HG03520 (cell line): ENCODE measurements around the gene DHX15.

Source experiments
- ATAC-seq: cut with Tn5 transposase; IDR thresholded peaks from one replicate; pipeline ENCODE4 v1.9.1; 2021; ENCODE audit warnings: mild to moderate bottlenecking, moderate library complexity; ENCODE audit not compliant: unreplicated experiment

Gene DHX15

DNA sequence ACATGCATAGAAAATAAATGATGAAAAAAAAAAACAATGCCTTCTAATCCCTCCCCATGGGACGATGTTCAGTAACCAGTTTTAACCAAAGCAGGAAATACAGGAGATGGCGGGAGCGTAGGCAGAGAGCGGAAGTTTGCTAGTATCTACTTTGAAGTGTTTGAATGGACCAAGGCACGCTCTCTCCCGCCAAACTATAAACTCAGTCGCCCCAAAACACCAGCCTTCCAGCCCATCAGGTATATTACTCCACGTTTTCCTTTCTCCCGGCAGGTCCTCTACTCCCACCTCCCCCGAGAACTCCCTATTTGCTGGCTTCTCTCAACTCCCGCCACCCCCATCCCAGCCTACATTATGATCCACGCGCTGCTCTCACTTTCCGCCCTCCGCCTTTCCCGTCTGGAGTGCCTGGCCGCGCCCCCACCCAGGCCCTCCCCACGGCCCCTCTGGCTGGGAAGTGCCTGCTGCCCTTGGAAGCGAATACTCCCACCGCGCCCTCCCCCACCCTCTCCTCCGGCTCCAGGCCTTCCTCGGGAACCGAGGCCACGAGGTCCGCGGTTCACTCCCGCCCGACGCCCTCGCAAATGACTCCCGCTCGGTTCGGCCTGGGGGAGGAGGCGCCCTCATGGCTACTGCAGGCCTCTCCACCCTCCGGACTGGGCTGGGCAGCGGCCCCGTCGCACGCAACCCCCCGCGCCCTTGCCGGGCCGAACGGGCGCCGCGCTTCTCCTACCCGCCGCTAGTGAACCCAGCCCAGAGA is 723 bp downstream of the DHX15 start:
- ATAC-seq, result peak; percentile 20

DNA sequence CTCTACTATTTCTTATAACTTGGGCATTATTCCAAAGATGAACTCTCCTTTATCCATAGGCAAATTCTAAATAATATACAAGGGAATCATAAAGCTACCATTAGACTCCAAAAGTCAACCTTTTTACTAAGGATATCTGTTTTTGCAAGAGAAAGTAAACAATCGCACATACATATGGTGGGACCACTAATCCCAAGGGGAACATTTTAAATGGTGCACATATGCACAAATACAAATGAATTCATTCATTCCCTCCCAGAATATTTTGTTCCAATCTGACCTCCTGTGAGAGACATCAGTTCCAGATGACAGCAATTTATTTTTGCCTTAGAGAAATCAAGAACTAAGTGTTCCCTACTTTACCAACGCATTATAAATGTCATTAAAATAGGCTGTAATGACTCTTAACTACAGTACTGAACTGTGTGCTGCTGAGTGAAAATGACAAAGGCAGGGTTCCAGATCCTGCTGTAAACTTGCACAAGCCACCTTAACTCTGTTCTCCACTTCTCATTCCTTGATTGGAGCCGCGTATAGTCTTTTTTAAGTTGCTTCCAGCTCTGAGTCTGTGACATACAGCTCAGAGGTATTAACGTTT is 2.0 kb downstream of the DHX15 start:
- no peak for ATAC-seq

DNA sequence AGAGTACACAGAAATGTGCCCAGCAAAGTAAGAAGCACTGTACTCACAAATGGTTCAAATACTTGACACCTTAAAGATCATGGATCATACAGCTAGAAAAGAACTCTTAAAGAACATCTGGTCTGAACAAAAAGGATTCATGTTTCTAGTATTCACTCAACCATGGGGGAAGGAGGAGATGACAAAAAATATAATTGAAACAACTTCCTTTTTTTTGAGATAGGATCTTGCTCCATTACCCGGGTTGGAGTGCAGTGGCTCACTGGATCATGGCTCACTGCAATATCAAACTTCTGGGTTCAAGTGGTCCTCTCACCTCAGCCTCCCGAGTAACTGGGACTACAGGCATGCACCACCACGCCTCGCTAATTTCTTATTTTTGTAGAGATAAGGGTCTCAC is 6.0 kb downstream of the DHX15 start:
- no peak for ATAC-seq

DNA sequence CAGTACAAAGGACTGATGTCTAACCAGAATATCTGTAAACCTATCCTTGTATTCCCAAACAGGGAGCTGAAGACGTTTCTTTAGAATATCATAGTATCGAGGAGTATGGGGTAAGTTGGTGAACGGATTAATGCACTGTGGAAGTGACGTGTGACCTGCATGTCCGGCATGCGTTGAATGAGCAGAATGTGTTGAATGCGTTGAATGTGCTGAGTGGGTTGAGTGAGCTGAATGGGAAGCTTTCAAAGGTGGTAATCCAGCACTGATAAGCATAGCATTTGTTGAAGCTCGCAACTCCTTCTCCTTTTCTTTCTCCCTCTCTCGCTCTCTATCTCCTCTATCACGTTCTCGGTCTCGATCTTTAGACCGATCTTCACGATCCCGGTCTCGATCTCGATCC is 8.1 kb downstream of the DHX15 start:
- ATAC-seq, result no peak

DNA sequence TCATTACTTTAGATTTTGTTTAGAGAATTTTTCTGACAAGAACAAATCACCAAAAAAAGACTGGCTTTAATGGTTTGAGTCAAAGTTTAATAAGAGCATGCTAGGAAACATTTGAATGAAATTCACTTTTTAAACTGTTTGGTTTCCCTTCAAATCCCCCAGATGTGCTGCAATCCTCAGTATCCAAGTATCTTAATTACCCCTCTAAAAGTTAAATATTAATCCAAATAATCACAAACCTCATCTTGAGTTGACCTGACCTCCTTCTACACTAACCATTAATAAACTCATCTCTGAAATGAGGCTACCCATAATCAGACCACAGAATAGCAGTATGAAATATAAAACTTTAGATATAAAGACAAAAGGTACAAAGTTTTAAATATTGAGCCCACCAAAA is 10.1 kb downstream of the DHX15 start:
- no peak for ATAC-seq

DNA sequence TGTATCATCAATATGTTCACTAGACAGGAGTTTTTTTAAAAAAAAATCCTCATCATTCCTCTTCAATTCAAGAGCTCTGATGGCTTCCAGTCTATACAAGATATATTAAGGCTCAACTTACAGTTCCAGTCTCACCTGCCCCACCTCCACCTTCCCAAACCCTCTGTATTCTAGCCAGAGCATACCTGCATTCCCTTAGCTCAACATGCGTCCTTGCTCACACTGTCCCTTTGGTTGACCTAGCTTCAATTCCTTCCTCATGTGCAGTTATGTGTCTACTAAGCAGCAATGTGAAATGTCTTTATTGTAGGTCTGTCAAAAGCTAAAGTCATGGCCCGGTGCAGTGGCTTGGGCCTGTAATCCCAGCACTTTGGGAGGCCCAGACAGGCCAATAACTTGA is 10.8 kb downstream of the DHX15 start:
- no peak for ATAC-seq

DNA sequence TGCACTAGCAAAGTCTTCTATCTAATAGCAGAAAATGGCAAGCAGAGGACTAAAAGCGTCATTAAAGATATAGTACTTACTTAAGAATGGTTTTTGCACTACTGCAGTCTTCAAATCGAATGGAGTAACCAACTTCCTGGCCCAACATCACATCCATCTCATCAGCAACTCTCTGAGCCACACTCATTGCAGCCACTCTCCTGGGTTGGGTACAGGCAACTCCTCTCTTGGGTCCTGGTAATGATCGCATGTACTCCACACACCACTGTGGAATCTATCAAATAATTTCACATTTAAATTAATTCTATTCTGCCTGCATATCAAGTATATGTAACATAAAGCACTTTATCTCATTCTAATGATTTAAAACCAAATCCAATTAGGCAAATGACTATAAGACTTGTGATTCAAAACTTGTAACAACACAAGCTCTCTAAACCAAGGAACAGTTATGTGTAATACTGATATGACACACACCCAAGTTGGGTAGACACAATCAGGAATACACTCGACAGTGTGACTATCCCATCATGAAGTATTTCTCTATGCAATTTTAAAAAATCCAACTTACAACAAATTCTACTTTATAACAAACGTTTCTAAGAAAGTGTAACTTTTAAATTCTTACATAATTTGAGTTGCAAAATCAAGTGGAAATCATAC is 13.6 kb downstream of the DHX15 start:
- peak; percentile 20 for ATAC-seq

DNA sequence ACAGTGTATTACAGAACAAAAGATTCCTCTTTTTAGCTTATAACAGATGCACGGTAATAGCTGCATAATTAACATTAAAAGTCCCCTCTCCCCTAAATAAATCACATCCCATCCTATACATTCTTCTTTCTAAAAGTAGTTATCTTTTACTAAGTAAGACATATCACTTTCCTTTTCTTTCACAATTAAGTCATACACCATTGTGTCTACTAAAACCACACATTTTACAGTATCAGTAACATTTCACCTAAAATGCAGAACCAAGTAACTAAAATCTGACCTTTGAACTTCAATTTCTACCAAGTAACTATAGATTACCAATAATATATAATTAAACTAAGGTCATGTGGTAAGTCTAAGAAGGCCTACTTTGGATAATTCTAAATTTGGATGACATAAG is 14.2 kb downstream of the DHX15 start:
- peak; percentile 64 for ATAC-seq

DNA sequence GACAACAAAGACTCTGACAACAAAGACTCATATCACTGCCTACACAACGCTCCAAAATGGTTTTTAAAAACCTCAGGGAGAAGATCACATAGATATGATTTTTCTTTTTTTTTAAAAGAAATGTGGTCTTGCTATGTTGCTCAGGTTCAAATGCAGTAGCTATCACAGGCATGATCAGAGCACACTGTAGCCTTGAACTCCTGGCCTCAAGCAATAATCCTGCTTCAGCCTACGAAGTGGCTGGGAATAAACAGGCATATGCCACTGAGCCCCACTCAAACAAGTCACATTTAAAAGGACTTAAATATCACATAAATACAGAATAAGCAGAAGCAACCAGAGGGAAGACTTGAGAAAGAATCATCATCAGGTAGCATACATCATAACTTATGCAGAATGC is 14.7 kb downstream of the DHX15 start:
- ATAC-seq, result no peak

DNA sequence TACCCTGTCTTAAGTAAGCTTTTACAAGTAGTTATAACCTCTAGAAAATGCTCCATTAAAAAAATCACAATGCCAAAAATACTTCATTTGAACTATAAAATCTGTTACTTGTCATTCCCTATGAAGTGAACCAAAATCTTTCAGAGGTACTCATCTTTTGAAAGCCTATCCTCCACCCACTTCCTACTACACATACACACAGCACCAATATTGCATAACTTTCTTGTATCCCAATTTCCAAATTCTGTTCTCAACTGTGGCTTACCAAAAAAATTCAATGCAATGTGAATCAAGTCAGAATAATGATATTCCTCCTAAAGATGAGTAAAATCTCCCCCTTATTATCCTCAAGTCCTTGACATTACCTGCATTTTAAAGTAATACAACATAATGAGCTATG is 15.9 kb downstream of the DHX15 start:
- no peak for ATAC-seq

DNA sequence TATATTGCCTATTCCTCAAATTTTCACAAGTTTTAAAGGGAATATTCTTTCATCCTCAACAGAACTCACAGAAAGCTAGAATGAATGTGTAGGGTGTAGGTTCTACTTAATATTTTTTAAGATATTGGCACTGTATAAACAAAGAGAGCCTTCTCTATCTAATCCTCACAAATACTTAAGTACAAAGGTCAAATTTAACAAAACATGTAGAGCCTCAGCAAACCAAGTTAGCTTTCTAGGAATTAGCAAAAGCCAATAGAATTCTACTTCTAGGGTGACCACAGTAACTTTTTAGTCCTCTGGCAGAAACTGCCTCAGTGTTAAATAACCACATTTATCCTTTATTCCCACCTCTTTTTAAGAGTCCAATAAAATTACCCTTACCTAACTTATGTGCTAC is 19.3 kb downstream of the DHX15 start:
- ATAC-seq, result no peak

DNA sequence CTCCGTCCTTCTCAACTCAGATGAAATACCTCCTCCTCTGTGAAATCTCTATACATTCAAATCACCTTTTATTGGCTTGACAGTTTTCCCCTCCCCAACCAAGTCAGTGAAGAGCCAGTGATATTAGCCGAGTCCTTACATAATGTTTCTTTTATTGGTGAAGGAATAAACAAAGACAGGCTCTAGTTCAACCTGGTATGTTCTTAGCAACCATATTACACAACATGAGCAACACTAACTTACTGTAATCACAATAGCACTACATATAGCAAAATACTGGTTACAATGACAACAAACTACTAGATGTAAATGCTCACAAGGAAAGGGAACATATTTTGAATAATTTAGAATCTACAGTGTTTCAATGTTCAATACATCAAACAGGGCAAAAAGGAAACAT is 19.9 kb downstream of the DHX15 start:
- ATAC-seq, result no peak

DNA sequence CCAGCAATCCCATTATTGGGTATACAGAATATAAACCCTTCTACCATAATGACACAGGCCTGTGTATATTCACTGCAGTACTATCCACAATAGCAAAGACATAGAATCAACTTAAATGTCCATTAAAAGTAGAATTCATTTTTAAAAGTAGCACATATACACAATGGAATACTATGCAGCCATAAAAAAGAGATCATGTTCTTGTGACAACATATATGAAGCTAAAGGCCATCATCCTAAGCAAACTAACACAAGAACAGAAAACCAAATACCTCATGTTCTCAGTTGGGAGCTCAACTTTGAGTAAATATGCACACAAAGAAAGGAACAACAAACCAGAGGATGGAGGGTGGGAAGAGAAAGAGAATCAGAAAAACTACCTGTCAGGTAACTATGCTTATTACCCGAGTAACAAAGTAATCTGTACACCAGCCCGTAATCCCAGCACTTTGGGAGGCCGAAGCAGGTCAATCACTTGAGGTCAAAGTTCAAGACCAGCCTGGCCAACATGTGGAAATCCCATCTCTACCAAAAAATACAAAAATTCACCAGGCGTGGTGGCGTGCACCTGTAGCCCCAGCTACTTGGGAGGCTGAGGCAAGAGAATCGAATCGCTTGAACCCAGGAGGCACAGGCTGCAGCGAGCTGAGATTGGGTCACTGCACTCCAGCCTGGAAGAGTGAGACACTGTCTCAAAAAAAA is 22.8 kb downstream of the DHX15 start:
- no peak for ATAC-seq

DNA sequence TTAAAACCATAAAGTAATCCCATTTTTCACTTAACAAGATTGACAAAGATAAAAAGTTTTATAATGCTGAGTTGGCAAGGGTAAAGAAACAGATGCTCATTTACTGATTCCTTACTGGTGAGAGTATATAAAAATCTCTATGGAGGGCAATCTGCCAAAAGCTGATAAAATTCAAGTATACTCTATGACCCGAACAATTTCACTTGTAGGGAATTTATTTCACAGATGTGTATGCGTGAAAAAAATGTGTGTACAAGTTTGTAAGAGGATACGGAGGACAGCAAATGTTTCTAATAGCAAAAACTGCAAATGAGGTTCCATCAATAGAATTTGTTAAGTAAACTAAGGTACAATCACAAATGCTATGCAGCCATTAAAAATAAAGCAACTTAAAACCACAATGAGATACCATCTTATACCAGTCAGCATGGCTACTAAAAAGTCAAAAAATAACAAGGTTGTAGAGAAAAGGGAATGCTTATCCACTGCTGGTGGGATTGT is 23.4 kb downstream of the DHX15 start:
- no peak for ATAC-seq

DNA sequence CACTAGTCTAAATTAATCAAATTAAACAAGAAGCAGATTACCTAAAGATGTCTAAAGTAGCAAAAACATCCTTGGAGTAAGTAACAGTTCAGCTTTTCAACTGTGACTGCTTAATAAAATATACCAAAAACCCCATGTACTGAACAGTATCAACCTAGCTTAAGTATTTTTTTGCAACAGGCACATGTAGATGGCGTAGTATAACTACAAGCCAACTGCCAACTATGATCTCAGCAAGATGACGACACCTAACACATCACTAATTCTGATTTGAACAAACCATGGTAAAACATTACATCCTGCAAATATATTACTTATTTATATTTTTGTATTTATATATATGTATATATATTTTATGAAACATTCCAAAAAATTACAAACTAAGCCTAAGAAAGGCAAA is 24.5 kb downstream of the DHX15 start:
- no peak for ATAC-seq

DNA sequence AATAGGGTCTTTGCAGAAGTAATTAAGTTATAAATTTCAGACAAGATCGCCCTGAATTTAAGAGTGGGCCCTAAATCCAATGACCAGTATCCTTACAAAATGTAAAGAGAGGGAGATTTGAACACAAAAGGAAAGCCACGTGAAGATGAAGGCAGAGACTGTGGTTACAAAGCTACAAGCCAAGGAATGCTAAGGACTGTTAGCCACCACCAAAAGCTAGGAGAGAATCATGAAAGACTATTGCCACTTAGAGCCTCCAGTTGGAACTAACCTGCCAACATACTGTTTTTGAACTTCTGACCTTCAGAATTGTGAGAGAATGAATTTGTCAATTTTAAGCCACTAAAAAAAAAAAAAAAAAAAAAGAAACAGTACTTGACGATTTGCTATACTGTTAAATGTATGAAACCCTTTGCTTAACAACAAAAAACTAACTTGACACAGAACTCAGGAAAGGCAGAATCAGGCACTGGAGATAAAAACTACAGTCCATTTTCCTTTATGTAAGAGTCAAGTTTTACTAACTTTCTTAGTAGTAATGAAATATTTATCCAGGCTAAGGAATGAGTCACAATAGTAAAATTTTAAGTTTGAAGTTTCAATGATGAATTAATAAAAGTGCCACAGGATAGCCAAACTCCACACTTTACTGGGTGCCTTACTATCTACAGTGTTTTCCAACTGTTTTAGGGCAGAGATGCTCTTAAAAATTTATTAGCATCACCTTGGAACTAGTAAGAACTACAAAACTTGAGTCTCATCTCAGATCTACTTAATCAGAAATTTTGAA is 25.1 kb downstream of the DHX15 start:
- no peak for ATAC-seq

DNA sequence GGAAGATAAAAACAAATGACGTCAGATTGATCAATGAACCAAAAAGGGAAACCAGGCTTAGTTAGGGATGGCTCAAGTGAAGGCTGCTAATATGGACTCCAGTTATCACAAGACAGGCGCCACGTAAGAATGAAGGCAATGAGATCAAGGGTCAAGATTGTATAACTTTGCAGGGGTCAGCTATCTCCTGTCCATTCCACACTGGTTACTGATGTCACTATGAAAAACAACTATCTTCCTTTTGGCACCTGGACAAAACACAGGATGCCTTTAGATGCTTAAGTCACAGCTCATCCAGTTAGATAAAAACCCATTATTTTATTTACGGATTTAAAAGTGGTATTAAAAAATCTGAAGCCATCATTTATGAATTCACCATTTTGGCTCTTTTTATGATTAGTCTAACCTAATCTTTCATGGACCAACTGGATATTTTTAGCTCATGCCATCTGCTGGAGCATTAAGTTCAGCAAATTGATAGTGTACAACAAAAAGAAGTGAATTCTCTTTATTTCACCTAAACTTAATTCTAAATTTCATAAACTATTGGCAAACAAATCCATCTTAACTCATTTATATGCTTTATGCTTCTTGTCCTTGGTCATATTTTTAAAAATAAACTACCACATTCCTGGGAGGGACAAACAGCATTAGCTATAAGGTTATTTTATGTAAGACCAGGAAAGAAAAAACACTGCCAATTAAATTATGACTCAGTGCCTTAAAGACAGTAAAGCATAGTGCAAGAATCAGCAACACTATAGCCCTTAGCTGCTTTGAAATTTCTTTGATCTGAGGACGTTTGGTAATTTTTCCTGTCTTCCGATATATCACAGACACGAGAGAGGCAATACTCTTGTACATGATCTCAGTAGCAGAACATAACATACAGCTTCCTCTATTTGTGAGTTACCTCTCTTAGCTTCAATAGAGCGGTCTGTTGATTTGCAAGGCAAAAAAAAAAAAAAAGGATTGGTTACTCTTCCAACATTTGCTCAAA is 27.0 kb downstream of the DHX15 start:
- ATAC-seq, result no peak

DNA sequence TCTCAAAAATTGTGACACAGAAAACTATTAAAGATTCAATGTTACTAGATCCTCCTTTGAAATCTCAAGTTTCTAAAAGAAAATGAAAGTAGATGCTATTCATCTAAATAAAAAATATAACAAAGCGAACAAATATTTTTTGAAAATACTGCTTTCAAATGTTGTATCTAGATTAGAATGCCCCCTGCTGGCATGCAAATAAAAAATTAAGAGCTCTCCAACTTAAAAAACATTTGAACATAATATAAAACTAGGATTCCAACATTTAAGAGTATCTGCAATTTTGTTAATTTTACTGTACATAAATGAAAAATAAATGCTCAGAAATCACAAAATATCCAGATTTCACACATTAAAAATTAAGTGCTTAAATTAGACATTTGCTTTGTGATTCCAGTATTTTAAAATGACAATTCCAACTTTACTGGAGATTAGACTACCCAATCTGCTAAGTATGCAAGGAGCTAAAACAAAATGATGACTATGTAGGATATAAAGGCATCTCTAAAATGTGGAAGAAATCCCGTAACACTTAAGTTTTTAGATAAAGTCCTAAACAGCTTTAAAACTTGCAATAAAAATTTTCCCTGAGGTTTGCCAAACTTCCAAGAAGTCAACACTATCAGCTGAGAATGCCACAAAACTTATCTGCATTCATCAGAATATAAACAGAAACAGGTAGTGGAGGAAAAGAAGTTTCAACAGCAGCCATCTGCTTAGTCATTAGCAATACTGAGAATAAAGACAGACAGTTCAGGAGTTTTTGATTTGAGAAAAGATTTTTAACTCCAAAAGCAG is 32.7 kb downstream of the DHX15 start:
- no peak for ATAC-seq
